Neural crest cell (in vitro differentiated cells): ENCODE measurements around the gene RBM41. TPM values are rescaled to one million over a fixed set of nuclear protein-coding genes. Genes with fewer than 3 reads are reported as not detected.
A peak's percentile ranks its signal among the peaks of the same experiment; 100 is the strongest.
"Not testable (repeated sequence)": the region's sequence is repeated elsewhere in the genome, so short reads cannot be mapped to it uniquely, and the experiment has no call there.

Experiments
- DNase-seq: peaks from one replicate; pipeline ENCODE4 v3.0.0; 2021; ENCODE audit warnings: low read depth, mixed read lengths, low spot score
- H3K27ac Mint-ChIP-seq: one replicate; pipeline ENCODE4 v1.8.0; 2021; ENCODE audit warnings: mild to moderate bottlenecking, mixed read lengths; ENCODE audit not compliant: unreplicated experiment
- H3K27me3 Mint-ChIP-seq: 2 replicates; pipeline ENCODE4 v1.8.0; 2021; ENCODE audit warnings: low read depth, mild to moderate bottlenecking, mixed read lengths
- H3K36me3 Mint-ChIP-seq: 2 replicates; pipeline ENCODE4 v1.8.0; 2021; ENCODE audit warnings: low read depth, mild to moderate bottlenecking, mixed read lengths
- H3K4me1 Mint-ChIP-seq: 2 replicates; pipeline ENCODE4 v1.8.0; 2021; ENCODE audit warnings: mixed read lengths
- H3K4me3 Mint-ChIP-seq: one replicate; pipeline ENCODE4 v1.8.0; 2021; ENCODE audit warnings: mild to moderate bottlenecking, mixed read lengths
- H3K9me3 Mint-ChIP-seq: 2 replicates; pipeline ENCODE4 v1.8.0; 2021; ENCODE audit warnings: mixed read lengths
- long read RNA-seq: library from polyadenylated mRNA; unstranded; transcript quantifications from one replicate; pipeline ENCODE4 v2.0.0, GENCODE V29; 2020
- total RNA-seq: library from RNA; stranded (reverse); gene quantifications from 2 replicates; pipeline ENCODE4 v1.2.1, GENCODE V29; 2021
- TF ChIP-seq, protein P1 (sequence below): fragments of 200-600 bp; sonication (generic); conservative IDR thresholded peaks from 2 replicates; pipeline ENCODE4 v1.5.0; 2021; ENCODE audit warnings: antibody characterized with exemption, mild to moderate bottlenecking

Gene RBM41
- 15.8 and 22.4 TPM in 2 replicates for total RNA-seq
- long read RNA-seq, transcript RBM41-201 (7 exons, 1,662 nt), result major isoform, 8 of 28 reads
- long read RNA-seq, partial matches to known transcripts, result 7 of 28 reads
- long read RNA-seq, other reads (novel, unspliced or antisense), result 13 of 28 reads

GRCh38 chrX:107118322-107119147, at the start of gene RBM41:
Gene RBM41 (minus strand): TSS chrX:107118822. CDS start chrX:107118773, 49 bp downstream.
- Mint-ChIP-seq H3K9me3 (peaks cover 2% of the 10 kb centered on the region), H3K36me3 (peaks cover 16% of the 10 kb centered on the region), H3K4me1 (peaks cover 14% of the 10 kb centered on the region), H3K27me3 (no peaks in the 10 kb centered on the region), H3K4me3 (peak within 1 kb of the TSS; percentile 100), H3K27ac (peak within 1 kb of the TSS; percentile 100)
- peak; percentile 44 for DNase-seq
- TF ChIP-seq, protein P1, sequence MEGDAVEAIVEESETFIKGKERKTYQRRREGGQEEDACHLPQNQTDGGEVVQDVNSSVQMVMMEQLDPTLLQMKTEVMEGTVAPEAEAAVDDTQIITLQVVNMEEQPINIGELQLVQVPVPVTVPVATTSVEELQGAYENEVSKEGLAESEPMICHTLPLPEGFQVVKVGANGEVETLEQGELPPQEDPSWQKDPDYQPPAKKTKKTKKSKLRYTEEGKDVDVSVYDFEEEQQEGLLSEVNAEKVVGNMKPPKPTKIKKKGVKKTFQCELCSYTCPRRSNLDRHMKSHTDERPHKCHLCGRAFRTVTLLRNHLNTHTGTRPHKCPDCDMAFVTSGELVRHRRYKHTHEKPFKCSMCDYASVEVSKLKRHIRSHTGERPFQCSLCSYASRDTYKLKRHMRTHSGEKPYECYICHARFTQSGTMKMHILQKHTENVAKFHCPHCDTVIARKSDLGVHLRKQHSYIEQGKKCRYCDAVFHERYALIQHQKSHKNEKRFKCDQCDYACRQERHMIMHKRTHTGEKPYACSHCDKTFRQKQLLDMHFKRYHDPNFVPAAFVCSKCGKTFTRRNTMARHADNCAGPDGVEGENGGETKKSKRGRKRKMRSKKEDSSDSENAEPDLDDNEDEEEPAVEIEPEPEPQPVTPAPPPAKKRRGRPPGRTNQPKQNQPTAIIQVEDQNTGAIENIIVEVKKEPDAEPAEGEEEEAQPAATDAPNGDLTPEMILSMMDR, result no peak

DNA sequence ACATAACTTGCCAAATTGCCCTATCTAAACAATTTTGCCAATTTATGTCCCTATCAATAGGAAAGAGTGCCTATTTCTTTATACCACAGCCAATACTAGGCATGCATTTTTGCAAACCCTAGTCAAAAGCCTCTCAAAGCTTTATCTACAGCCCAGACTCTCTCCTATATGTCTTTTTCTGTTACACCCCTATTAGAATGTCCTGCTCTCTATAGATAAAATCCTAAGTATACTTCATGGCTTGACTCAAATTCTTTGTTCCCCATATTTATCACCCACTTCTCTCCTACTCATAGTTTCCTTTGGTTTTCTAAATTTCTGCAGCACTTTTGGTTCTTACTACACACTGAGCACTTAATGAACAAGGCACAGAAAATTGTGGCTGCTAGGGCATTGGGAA, 49.6 kb upstream of the RBM41 start:
- TF ChIP-seq, protein P1, result no peak
- Mint-ChIP-seq H3K27ac (no peak overlapping the region), H3K27me3 (no peaks in the 10 kb centered on the region), H3K36me3 (peaks cover 9% of the 10 kb centered on the region), H3K4me3 (no peak overlapping the region), H3K9me3 (peaks cover 7% of the 10 kb centered on the region), H3K4me1 (no peaks in the 10 kb centered on the region)
- DNase-seq, result no peak

- Mint-ChIP-seq H3K27ac (no peak overlapping the region), H3K36me3 (peaks cover 9% of the 10 kb centered on the region), H3K4me3 (no peak overlapping the region), H3K27me3 (no peaks in the 10 kb centered on the region), H3K9me3 (peaks cover 7% of the 10 kb centered on the region), H3K4me1 (no peaks in the 10 kb centered on the region)
- no peak for DNase-seq
- TF ChIP-seq, protein P1, result no peak
Measured at GRCh38 chrX:107167163-107167921, 48.7 kb upstream of the RBM41 start.

GRCh38 chrX:107157618-107158017, 39.0 kb upstream of the RBM41 start:
- H3K27me3 Mint-ChIP-seq, H3K36me3 Mint-ChIP-seq, DNase-seq, H3K27ac Mint-ChIP-seq, H3K4me1 Mint-ChIP-seq, H3K4me3 Mint-ChIP-seq, H3K9me3 Mint-ChIP-seq: not testable (repeated sequence)

DNA sequence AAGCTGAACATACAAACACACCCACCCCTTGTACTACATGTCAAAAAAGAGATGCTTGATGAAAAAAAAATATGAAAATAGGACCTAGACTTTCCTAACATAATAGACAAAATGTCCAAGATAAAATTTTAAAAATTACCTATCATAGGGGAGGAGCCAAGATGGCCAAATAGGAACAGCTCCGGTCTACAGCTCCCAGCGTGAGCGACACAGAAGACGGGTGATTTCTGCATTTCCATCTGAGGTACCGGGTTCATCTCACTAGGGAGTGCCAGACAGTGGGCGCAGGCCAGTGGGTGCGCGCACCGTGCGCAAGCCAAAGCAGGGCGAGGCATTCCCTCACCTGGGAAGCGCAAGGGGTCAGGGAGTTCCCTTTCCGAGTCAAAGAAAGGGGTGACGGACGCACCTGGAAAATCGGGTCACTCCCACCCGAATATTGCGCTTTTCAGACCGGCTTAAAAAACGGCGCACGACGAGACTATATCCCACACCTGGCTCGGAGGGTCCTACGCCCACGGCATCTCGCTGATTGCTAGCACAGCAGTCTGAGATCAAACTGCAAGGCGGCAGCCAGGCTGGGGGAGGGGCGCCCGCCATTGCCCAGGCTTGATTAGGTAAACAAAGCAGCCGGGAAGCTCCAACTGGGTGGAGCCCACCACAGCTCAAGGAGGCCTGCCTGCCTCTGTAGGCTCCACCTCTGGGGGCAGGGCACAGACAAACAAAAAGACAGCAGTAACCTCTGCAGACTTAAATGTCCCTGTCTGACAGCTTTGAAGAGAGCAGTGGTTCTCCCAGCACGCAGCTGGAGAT, 37.2 kb upstream of the RBM41 start:
- not testable (repeated sequence) for H3K36me3 Mint-ChIP-seq, H3K9me3 Mint-ChIP-seq, DNase-seq, H3K27me3 Mint-ChIP-seq, H3K4me1 Mint-ChIP-seq
- H3K4me3 Mint-ChIP-seq, result peak overlapping the region; percentile 84
- peak overlapping the region; percentile 27 for H3K27ac Mint-ChIP-seq
